Lung microvascular endothelial cell (primary cell): Measurements from ENCODE around the gene GSTP1. TPM values are rescaled to one million over a fixed set of nuclear protein-coding genes. Genes with fewer than 3 reads are reported as not detected.
"Not testable (repeated sequence)": the region's sequence is repeated elsewhere in the genome, so short reads cannot be mapped to it uniquely, and the experiment has no call there.

Experiments
- DNase-seq, 2 donors: peaks; one replicate each; pipeline versions ENCODE4 v3.0.0 to v3.0.0-alpha.2; 2010; ENCODE audit warnings: low read depth in 2 of 2
- total RNA-seq: library from RNA; depleted of rRNA; stranded (reverse); fragments of >200 nt; gene quantifications from 2 replicates; pipeline ENCODE4 v1.2.1, GENCODE V29; 2014

The GSTP1 gene
- total RNA-seq, 1 donor from 2014 or later, result 638 TPM

DNA sequence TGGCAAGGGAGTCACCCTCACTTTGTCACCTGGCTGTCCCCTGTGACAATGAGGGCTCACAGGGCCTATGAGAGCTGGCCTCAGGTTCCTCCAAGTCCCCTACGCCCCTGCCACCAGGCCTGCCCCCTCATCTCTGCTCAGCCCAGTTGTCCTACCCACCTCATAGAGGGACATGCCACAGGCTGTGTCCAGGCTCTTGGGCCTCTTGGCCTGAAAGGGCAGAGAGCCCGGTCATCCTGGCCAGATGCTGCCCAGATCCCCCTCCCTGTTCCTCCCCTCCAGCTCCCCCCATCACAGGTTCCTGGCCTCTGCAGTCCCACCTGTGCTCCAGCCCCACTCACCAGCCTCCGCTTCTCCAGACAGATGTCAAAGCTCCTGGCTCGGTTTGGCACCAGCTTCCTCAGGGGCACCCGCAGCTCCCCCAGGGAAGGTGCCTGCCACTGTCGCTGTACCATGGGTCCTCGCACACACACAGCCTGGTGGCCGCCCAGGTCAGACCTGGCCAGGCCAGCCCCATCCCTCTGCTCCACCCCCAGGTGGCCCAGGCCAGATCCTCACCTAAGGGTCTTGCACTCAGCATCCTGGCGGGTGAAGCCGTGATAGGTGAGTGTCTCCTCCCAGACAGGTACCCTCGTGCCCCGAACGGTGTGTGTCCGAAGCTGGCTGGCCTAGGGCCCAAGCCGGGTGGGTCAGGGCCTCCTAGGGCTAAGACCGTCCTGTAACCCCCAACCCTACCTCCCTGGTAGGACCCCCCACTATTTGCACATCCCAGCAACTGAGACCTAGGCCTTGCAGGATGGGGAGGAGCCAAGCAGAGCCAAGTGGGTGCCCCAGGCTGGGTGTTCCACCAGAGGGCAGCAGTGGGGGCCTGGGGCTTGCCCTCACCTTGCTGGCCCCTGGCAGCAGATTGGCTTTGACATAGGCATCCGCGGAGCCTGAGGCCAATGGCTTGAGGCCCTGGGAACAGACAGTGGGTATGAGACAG lies 31.4 kb downstream of the GSTP1 start:
- DNase-seq, result no peak

DNA sequence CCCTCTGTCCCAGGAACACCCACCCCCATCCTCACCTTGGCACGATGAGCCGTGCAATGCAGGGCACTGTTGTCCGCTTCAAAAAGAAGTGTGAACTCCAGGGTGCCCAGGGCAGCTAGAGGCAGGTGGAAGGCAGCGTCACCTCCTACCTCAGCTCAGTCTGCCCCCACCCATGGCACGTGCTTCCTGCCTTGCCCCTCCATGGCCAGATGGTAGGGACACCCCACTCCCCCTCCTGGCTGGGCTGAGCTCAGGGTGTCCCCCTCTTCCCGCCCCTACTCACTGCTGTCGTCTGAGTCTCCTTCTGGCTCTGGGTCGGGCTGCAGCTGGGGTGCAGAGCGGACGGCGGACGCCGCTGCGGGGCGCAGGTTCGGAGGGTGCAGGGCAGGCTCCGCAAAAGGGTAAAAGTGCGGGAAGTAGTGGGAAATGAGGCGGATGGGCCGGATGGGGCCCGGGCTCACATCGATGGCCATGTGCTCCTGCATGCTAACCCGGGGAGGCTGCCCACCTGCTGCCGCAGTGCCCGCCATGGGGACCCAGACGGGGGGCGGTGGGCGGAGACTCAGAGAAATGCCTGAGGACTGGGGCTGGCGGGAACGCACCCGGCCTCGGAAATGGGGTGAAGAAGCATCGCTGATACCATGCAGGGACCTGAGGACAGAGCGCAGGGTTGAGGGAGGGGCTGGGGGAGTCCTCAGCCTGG lies 32.3 kb downstream of the GSTP1 start:
- DNase-seq, result no peak

DNA sequence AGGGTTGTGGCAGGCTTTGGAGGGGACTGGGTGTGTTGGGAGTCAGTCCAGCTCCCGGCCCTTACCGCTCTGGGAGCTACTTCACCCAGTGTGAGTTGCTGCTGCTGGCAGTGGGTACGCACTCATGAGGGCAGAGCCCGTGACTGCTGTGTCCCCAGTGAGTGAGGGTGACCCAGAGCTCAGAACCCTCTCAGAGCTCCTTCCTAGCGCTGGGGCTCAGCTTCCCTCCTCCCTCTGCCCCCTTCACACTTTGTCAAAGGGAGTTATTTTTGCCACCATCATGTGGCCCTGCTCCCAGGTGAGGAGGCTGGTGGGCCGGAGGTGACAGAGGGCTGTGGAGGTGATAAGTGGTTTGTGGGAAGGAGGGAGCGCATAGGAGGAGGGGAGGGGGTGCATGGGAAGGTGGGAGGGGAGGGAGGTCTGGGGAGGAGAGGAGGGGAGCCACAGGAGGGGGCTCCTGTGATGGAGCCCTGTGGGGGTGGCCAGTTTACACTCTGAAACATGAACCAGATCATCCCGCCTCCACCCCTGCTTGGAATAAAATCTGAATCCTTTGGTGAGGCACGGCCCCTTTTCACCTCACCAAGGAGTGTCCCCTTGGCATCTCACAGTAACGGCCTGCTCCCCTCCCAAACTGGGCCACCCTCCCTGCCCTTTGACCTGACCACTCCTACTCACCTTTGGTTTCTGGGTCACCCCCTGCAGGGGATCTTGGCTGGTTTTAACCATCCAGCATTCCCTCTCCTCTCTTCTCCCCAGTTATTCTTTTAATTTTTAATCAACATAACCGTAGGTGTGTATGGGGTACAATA lies 33.0 kb downstream of the GSTP1 start:
- DNase-seq, result no peak

DNA sequence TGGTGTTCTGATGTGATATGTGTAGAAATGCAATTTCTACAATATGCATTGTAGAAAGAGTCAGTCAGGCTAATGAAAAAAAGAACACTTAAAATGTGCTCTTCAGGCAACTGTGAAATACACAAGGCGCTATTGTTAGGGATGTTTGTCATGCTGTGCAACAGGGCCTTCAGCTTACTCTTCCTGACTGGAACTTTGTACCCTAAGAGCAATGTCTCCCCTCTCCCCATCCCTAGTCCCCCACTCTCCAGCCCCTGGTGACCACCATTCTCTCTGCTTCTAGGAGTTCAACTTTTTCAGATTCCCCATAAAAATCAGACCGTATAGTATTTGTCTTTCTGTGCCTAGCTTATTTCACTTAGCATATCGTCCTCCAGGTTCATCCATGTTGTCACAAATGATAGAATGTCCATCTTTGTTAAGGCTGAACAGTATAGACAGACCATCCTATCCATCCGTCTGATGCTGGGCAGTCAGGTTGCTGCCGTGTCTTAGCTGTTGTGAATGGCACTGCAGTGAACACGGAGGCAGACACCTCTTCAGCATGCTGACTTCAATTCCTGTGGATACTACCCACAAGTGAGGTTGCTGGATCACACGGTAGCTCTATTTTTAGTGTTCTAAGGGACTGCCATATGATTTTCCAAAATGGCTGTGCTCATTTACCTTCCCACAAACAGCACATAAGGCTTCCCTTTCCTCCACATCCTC lies 33.8 kb downstream of the GSTP1 start:
- no peak for DNase-seq

DNA sequence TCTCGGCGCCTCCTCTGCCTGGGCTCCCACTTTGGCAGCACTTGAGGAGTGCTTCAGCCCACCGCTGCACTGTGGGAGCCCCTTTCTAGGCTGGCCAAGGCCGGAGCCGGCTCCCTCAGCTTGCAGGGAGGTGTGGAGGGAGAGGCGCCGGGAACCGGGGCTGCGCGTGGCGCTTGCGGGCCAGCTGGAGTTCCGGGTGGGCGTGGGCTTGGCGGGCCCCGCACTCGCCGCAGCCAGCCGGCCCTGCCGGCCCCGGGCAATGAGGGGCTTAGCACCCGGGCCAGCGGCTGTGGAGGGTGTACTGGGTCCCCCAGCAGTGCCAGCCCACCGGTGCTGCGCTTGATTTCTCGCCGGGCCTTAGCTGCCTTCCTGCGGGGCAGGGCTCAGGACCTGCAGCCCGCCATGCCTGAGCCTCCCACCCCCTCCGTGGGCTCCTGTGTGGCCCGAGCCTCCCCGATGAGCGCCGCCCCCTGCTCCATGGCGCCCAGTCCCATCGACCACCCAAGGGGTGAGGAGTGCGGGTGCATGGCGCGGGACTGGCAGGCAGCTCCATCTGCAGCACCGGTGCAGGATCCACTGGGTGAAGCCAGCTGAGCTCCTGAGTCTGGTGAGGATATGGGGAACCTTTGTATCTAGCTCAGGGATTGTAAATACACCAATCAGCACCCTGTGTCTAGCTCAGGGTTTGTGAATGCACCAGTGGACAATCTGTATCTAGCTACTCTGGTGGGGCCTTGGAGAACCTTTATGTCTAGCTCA lies 35.5 kb downstream of the GSTP1 start:
- DNase-seq, result not testable (repeated sequence)

DNA sequence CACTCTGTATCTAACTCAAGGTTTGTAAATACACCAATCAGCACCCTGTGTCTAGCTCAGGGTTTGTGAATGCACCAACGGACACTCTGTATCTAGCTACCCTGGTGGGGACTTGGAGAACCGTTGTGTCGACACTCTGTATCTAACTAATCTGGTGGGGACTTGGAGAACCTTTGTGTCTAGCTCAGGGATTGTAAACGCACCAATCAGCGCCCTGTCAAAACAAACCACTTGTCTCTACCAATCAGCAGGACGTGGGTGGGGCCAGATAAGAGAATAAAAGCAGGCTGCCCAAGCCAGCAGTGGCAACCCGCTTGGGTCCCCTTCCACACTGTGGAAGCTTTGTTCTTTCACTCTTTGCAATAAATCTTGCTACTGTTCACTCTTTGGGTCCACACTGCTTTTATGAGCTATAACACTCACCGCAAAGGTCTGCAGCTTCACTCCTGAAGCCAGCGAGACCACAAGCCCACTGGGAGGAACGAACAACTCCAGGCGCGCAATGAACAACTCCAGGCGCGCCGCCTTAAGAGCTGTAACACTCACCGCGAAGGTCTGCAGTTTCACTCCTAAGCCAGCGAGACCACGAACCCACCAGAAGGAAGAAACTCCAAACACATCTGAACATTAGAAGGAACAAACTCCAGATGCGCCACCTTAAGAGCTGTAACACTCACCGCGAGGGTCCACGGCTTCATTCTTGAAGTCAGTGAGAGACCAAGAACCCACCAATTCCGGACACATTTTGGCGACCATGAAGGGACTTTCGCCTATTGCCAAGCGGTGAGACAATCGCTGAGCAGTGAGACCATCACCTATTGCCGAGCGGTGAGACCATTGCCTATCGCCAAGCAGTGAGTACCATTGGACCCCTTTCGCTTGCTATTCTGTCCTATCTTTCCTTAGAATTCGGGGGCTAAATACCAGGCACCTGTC lies 36.3 kb downstream of the GSTP1 start:
- not testable (repeated sequence) for DNase-seq

DNA sequence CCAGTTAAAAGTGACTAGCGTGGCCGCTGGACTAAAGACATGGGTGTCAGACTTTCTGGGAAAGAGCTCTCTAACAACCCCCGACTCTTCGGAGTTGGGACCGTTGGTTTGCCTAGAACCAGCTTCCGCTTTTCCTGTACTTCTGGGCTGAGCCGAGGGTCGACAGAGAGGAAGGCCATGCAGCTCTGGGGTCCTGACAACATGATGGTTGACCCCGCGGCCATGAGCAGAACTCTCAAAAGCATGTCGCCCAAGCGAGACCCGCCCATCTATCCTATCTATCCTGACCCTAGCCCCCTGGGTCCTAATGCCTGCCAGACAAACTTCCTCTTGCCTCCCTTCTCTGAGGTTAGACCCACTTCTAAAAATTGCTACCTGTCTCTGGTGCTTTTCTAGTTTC lies 37.0 kb downstream of the GSTP1 start:
- not testable (repeated sequence) for DNase-seq

DNA sequence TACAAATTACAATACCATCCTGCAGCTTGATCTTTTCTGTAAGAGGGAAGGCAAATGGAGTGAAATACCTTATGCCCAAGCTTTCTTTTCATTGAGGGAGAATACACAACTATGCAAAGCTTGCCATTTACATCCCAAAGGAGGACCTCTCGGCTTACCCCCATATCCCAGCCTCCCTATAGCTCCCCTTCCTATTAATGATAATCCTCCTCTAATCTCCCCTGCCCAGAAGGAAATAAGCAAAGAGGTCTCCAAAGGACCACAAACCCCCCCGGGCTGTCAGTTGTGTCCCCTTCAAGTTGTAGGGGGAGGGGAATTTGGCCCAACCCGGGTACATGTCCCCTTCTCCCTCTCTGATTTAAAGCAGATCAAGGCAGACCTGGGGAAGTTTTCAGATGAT lies 38.3 kb downstream of the GSTP1 start:
- not testable (repeated sequence) for DNase-seq

DNA sequence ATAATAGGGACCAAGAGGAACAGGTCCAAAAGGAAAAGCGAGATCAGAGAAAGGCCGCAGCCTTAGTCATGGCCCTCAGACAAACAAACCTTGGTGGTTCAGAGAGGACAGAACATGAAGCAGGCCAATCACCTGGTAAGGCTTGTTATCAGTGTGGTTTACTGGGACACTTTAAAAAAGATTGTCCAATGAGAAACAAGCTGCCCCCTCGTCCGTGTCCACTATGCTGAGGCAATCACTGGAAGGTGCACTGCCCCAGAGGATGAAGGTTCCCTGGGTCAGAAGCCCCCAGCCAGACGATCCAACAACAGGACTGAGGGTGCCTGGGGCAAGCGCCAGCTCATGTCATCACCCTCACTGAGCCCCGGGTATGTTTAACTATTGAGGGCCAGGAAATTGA lies 39.3 kb downstream of the GSTP1 start:
- not testable (repeated sequence) for DNase-seq

DNA sequence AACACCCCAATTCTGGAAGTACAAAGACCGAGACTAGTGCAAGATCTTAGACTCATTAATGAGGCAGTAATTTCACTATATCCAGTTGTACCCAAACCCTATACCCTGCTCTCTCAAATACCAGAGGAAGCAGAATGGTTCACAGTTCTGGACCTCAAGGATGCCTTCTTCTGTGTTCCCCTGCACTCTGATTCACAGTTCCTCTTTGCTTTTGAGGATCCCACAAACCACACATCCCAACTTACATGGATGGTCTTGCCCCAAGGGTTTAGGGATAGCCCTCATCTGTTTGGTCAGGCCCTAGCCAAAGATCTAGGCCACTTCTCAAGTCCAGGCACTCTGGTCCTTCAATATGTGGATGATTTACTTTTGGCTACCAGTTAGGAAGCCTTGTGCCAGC lies 40.2 kb downstream of the GSTP1 start:
- not testable (repeated sequence) for DNase-seq

DNA sequence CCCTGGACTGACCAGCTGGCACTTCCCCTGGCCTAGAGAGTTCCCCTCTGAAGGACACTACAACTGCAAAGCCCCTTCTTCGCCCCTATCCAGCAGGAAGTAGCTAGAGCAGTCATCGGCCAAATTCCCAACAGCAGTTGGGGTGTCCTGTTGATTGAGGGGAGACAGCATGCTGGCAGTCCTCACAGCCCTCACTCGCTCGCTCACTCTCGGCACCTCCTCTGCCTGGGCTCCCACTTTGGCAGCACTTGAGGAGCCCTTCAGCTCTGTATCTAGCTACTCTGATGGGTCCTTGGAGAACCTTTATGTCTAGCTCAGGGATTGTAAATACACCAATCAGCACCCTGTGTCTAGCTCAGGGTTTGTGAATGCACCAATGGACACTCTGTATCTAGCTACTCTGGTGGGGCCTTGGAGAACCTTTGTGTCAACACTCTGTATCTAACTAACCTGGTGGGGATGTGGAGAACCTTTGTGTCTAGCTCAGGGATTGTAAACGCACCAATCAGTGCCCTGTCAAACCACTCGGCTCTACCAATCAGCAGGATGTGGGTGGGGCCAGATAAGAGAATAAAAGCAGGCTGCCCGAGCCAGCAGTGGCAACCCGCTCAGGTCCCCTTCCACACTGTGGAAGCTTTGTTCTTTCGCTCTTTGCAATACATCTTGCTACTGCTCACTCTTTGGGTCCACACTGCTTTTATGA lies 42.7 kb downstream of the GSTP1 start:
- DNase-seq, result not testable (repeated sequence)

DNA sequence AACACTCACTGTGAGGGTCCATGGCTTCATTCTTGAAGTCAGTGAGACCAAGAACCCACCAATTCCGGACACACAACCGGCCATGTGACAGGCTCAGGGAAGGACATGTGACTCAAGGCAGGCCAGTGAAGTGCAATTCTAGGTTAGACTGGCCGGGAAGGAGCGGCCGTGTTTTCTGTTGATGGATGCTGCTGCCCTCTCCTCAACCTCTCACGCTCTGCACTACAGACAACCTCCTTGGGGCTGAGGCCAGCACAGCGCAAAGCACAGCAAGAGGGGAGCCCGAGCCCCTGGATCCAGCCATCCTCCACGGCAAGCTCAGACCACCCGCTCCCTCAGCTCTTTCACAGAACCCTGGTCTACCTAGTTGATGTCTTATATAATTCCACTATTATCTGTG lies 43.4 kb downstream of the GSTP1 start:
- DNase-seq, result no peak

DNA sequence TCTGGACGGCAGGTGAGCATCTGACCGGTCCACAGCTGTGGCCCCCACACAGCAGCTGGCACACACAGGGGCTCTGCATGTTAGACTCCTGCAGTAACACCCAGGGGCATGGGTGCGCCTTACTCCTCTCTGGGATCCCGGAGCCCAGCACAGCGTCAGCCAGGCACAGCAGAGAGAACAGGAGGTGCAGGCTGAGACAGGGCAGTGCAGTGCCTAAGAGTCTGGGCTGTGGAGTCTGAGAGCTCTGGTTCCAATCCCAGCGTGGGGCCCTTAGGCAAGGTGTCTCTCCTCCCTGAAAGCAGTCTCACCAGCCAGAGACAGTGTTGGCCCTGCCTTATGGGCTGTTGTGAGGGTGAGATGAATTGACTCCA lies 43.8 kb downstream of the GSTP1 start:
- DNase-seq, result no peak

DNA sequence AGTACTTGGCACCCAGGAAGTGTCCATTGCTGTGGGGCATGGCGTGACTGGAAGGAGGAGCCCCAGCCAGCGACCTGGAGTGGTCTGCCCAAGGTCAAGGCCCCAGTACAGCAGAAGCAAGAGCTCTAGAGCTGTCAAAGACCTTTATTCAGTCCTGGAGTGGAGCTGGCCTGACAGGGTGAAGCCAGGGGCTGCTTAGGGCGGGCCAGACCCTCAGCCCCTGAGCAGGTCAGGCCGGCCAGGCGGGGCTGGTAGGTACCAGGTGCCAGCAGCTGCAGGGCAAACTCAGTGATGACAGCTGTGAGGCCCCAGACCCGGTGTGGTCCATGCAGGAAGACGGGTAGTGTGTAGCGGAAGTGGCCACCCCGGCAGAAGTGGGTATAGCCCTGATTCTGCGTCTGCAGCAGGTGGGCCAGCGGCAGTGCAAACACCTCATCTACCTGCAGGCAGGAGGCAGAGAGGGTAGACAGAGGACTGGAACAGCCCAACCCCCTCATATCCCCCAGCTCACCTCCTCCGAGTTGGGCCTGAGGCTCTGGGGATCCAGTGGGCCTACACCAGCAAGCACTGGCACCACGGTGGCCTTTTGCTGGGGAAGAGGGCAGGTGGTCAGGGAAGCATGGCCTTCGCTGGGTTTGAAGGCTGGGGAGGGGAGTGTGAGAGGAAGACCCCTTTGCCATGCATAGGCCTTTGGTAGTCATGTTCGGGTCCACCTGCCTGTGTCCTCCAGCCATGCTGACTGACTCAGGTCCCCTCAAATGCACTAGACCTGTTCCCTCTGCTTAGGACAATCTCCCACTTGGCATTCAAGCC lies 44.4 kb downstream of the GSTP1 start:
- no peak for DNase-seq

DNA sequence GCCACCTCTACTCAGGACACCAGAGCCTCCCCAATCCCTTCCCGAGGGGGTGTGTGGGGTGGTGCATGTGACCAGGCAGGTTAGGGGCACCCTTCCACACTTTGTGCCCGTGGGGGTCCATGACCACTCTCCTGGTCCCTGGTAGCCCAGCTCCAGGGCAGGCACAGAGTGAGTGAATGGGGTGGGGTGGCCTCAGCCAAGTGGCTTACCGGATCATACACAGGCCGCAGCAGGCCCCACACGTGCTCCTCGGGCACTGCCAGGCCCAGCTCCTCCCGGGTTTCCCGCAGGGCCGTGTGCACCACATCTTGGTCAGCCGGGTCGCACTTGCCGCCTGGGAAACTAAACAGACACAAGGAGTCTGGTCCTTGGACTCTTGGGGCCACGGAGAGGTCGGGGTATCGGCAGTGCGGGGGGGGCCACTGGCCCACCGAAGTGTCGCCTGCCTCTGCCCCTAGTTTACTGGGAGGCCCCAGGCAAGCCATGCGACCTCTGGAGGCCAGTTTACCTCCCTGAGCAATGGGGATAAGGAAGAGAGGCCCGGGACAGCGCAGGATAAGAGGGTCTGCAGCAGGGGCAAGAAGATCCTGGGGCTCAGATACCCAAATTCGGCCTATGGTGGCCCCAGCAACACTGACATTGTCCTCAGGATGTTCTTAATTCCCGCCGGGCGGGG lies 45.2 kb downstream of the GSTP1 start:
- DNase-seq, result no peak

DNA sequence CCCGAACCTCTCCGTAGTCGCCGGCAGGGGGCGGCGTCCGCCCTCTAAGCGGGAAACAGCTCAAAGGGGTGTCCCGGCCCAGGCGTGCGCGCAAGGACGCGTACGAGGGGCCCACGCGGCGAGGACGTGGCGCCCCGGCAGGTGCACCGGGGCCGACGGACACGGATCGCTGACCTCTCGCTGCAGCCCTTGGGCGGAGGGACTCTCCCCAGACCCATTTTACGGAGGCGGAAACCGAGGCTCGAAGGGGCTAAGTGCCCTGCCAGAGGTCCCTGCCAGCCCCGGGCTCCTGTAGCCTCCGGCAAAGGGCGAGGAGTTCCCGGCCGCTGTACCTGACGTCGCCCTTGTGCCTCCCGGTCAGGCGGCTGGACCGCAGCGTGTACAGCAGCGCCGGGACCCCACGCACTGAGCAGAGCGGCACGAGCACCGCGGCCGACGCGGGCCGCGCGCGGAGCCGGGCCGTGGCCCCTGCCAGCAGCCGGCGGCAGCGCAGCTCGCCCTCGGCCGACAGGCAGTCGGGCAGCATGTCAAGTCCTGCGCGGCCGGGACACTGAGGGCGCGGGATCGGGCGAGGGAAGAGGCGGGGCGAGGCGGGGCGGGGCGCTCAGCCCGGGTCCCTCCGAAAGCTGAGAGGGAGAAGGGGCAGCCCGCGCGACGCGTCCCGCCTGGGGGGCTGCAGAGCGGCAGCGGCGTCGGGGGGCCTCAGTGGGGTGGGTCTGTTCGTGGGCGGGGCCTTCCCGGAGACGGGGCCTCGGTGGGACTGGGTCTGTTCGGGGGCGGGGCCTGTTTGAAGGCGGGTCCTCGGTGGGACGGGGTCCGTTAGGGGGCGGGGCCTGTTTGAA lies 46.0 kb downstream of the GSTP1 start, which contains the start of gene NUDT8:
NUDT8 (minus strand) TSS at position 552 of the 842 bp plus-strand sequence; CDS start at position 526, 26 bp downstream.
- DNase-seq, result peak; percentile 82 to 87
